IPS-18c (cell line): ENCODE data around the gene GPR173.

Source experiments
- H3K4me3 ChIP-seq: 2 replicates; pipeline ENCODE4 v1.7.0; 2013; ENCODE audit warnings: low read depth, mild to moderate bottlenecking, low read length, moderate library complexity; ENCODE audit not compliant: insufficient read depth
- H3K9me3 ChIP-seq: one replicate; pipeline ENCODE4 v1.6.1; 2013; ENCODE audit warnings: mild to moderate bottlenecking, low read length, moderate library complexity; ENCODE audit not compliant: control insufficient read depth, insufficient read depth

The GPR173 gene

DNA sequence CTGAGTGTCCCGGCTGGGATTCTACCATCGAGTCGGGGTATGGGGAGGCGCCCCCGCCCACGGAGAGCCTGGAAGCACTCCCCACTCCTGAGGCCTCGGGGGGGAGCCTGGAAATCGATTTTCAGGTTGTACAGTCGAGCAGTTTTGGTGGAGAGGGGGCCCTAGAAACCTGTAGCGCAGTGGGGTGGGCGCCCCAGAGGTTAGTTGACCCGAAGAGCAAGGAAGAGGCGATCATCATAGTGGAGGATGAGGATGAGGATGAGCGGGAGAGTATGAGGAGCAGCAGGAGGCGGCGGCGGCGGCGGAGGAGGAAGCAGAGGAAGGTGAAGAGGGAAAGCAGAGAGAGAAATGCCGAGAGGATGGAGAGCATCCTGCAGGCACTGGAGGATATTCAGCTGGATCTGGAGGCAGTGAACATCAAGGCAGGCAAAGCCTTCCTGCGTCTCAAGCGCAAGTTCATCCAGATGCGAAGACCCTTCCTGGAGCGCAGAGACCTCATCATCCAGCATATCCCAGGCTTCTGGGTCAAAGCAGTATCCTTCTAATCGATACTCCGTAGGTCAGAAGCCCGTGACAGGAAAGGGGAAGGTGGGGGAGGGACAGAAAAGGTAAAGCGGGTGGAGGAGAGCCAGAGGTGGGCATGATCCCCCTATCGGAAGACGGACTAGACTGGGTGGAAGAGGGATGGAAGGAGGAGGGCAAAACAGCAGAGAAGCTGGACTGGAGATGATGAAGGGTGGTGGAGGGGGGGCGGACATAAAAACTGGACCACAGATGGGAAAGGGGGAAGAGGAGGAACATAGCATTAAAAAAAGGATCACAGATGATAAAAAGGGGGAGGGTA, 34.4 kb downstream of the GPR173 start:
- Histone ChIP-seq H3K9me3 (peaks cover 7% of the 10 kb centered on the region), H3K4me3 (peak overlapping the region; percentile 68)

GRCh38 chrX:53084043-53084570, 35.5 kb downstream of the GPR173 start:
- no peak overlapping the region for H3K4me3 ChIP-seq
- H3K9me3 ChIP-seq: peaks cover 4% of the 10 kb centered on the region

DNA sequence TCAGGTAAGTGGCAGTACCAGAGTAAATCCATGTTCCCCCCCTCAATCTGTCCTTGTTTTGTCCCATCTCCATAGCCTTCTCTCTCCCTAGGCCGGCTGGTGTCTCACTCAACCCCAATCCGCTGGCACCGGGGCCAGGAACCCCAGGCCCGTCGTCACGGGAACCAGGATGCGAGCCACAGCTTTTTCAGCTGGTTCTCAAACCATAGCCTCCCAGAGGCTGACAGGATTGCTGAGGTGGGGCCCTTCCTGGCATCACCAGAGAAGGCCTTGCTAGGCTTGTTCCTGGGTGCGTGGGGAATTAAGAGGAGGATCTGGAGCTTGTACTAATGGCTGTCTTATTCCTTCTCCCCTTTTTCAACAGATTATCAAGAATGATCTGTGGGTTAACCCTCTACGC, 36.3 kb downstream of the GPR173 start:
- H3K4me3 ChIP-seq: no peak overlapping the region
- peaks cover 4% of the 10 kb centered on the region for H3K9me3 ChIP-seq

DNA sequence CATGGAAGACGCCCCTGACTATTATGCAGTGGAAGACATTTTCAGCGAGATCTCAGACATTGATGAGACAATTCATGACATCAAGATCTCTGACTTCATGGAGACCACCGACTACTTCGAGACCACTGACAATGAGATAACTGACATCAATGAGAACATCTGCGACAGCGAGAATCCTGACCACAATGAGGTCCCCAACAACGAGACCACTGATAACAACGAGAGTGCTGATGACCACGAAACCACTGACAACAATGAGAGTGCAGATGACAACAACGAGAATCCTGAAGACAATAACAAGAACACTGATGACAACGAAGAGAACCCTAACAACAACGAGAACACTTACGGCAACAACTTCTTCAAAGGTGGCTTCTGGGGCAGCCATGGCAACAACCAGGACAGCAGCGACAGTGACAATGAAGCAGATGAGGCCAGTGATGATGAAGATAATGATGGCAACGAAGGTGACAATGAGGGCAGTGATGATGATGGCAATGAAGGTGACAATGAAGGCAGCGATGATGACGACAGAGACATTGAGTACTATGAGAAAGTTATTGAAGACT, 37.2 kb downstream of the GPR173 start:
- Histone ChIP-seq H3K4me3 (no peak overlapping the region), H3K9me3 (peaks cover 2% of the 10 kb centered on the region)

DNA sequence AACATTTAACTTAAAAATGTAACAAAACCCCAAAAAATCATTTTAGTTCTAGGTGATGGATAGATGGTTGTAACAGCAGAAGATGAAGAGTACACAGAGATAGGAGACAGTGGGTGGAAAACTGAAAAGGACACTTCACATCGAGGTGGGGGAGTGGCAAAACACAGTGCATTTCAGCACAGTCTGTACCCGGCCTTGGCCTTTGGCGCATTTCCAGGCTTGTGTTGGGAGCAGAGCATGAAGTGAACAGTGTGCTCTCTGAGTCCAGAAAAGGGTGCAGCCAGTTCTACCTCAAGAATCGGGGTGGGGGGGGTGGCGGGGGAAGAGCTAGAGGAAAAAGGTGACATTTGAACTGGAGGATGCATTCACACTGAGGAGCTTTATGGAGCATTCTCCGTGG, 37.9 kb downstream of the GPR173 start:
- peaks cover 3% of the 10 kb centered on the region for H3K9me3 ChIP-seq
- H3K4me3 ChIP-seq: no peak overlapping the region

DNA sequence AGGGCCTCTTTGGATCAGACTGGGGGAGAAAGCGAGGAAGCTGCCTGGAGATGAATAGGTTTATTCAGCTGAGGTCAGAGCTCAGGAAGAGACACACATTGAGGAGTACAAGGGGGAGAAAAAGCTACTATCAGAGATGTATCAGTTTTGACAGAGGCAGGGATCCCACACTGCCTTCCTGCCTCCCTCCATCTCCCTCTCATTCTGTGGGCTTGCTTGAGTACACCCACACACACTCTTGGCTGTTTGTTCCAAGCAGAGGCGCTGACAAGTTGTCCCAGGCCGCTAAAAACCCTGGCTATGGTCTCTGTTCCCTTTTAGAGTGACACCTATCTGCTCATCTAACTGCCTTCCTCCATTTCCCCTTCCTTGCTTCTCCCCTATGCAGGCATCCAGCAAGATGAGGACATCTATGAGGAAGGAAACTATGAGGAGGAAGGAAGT, 38.8 kb downstream of the GPR173 start:
- Histone ChIP-seq H3K4me3 (no peak overlapping the region), H3K9me3 (peaks cover 3% of the 10 kb centered on the region)

DNA sequence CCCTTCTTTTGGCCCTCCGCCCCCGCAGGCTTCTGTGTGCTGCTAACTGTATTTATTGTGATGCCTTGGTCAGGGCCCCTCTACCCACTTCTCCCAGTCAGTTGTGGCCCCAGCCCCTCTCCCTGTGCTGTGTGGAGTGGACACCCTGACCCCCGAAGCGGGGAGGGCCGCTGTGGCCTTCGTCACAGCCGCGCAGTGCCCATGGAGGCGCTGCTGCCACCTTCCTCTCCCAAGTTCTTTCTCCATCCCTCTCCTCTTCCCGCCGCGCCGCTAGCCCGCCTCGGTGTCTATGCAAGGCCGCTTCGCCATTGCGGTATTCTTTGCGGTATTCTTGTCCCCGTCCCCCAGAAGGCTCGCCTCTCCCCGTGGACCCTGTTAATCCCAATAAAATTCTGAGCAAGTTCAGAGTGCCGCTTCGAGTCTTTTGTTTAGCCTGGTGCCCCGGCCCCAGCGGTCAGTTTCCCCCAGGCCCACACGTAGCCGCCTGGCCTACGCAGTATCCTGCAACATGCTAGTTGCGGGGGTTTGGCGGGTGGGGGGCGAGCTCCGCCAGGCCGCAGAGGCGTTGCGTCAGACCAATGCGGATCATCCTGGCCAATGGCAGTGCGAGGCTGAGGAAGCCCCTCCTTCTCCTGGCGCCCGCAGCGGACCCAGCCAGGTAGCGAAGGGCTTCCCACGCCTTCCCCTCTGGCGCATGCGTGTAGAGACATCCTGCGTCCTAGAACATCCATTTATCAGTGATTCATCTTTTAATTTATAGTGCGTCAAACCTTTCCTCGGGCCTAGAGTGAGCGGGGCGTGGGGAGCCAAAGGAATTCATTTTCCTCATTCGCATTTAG, 39.8 kb downstream of the GPR173 start:
- peak overlapping the region; percentile 63 for H3K4me3 ChIP-seq
- H3K9me3 ChIP-seq: peaks cover 3% of the 10 kb centered on the region

GRCh38 chrX:53089224-53089842, 40.7 kb downstream of the GPR173 start:
- Histone ChIP-seq H3K9me3 (peaks cover 3% of the 10 kb centered on the region), H3K4me3 (peak overlapping the region; percentile 63)

DNA sequence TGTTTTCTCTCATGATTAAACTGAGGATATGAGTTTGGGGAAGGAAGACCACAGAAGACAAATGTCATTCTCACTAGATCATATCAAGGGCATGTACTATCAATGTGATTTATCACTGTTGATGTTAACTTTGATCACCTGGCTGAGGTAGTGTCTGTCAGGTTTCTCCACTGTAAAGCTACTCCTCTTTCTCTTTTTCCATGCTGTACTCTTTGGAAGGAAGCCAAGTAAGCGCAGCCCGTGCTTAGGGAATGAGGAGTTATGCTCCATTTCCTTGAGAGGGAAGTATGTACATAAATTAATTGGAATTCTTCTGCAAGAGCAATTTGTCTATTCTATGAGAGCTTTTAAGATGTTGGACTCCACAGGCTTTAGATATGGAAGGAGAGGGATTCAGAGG, 41.3 kb downstream of the GPR173 start:
- H3K4me3 ChIP-seq: no peak overlapping the region
- H3K9me3 ChIP-seq: peaks cover 3% of the 10 kb centered on the region

DNA sequence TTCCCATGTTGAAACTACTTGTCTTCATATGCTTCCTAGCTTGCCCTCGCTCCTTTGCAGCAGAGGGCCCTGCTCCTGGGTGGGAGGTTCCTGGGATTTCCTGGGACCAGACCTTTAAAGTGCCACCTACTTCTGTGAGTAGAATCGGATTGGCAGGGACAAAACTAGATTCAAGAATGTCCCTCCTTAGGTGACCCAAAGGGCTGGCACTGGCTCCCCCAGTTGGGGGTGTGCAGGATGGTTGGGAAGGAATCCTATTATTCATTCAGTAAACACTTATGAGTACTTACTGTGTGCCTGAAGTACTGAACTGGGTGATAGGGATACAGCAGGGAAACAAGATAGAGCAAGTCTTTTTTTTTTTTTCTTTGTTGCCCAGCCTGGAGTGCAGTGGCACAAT, 42.8 kb downstream of the GPR173 start:
- Histone ChIP-seq H3K9me3 (peaks cover 3% of the 10 kb centered on the region), H3K4me3 (no peak overlapping the region)

DNA sequence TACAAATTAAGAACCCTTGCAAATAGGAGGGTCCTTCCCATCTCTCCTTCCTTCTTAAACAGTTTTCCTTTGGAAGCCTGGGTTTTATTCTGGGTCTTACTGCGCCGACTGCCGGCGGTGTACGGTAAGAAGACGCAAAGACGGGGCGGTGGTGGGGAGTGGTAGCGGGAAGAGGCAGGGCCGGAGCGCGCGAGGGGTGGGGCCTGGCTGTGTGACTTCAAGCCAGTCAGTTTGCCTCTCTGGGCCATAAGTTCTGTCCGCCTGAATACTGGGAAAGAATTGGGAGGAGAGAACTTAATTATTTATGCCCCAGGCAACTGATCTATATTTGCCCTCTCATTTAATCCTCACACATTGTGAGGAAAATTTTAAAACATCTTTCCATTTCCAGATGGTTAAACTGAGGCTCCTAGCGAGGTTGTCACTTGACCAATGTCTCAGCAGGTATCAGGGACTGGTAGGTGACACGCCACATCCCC, 44.6 kb downstream of the GPR173 start:
- H3K4me3 ChIP-seq: peak overlapping the region; percentile 0; the same call in 1 of the 2 replicates
- peaks cover 4% of the 10 kb centered on the region for H3K9me3 ChIP-seq

DNA sequence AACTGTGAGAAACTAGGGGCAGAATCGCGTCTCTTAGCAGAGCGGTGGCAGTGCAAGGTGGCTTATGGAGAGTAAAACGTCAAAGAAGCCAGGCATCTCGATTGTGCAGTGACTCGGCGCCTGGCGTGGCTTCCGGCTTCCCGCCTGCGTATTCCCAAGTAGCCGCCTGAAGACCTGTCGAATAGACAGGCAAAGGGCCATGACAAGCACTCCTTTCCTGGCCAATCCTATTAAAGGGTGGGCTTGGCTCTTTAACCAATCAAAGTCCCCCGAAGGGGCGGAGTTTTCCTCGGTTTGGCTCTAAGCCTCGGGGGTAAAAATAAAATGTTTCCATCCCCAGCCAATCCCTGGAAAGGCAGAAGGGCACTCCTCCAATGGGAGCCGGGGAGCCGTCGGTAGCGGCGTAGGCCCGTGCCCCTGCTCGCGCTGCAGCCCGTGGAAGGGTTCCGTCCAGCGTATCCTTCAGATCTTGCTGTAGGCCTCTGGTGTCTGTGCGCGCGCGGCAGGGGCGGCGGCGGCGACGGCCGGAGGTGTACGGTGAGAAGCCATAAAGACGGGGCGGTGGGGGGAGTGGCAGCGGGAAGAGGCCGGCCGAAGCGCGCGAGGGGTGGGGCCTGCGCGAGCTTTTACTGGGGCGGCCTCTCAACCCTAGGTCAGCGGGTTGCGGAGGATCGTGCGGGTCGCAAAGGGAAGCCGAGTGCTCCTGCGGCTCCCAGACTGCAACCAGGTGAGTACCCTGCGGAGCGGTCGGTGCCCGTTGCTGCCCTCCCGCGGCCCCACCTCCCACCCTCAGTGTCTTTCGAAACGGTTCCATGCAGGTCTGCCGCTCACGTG, 45.4 kb downstream of the GPR173 start, which contains the start of gene KANTR:
KANTR (plus strand) TSS at position 395 of the 834 bp plus-strand sequence. CDS start 30,131 bp downstream, outside the sequence.
- H3K4me3 ChIP-seq: peak within 1 kb of the TSS; percentile 69
- H3K9me3 ChIP-seq: peaks cover 5% of the 10 kb centered on the region

DNA sequence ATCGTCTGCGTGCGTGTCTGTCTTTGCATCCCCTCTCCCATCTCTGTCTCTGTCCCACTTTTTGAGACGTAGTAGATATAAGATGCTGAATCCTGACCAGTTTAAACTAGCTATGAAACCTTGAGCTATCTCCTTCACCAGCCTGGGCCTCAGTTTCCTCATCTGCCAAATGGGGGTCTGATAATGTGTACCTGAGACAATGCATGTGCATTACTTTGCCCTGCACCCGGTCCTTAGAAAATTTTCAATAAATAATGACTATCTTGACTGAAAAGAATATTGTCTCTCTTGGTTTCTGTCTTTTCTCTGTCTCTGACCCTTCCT, 46.0 kb downstream of the GPR173 start:
- Histone ChIP-seq H3K9me3 (peaks cover 5% of the 10 kb centered on the region), H3K4me3 (peak overlapping the region; percentile 69)

DNA sequence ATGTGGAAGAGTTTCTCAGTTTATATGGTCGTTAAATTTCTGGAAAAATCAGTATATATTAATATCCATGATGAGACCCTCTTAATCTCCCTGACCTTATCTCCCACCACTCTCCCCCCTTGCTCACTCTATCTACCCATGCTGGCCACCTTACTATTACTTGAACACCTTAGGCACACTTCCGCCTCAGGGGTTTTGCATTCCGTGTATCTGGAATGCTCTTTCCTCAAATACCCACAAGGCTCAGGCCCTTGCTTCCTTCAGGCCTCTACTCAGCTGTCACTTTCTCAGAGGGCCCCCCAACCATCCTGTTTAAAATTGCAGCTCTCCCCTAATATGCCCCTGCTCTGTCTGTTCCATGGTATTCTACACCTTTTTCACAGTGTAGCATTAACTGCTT, 47.2 kb downstream of the GPR173 start:
- no peak overlapping the region for H3K4me3 ChIP-seq
- peaks cover 5% of the 10 kb centered on the region for H3K9me3 ChIP-seq

- Histone ChIP-seq H3K4me3 (no peak overlapping the region), H3K9me3 (no peaks in the 10 kb centered on the region)
Observed at GRCh38 chrX:53114864-53115549, 66.4 kb downstream of the GPR173 start.

- Histone ChIP-seq H3K4me3 (no peak overlapping the region), H3K9me3 (no peaks in the 10 kb centered on the region)
Observed at GRCh38 chrX:53115550-53115874, 66.9 kb downstream of the GPR173 start.
